GM19099 (cell line): ENCODE data around the gene NVL.

Experiments
- POLR2A ChIP-seq: IDR thresholded peaks from 3 replicates; pipeline ENCODE4 v1.6.1; 2011; ENCODE audit warnings: low read depth; ENCODE audit not compliant: insufficient read length; ENCODE audit errors: extremely low read depth

Gene NVL

DNA sequence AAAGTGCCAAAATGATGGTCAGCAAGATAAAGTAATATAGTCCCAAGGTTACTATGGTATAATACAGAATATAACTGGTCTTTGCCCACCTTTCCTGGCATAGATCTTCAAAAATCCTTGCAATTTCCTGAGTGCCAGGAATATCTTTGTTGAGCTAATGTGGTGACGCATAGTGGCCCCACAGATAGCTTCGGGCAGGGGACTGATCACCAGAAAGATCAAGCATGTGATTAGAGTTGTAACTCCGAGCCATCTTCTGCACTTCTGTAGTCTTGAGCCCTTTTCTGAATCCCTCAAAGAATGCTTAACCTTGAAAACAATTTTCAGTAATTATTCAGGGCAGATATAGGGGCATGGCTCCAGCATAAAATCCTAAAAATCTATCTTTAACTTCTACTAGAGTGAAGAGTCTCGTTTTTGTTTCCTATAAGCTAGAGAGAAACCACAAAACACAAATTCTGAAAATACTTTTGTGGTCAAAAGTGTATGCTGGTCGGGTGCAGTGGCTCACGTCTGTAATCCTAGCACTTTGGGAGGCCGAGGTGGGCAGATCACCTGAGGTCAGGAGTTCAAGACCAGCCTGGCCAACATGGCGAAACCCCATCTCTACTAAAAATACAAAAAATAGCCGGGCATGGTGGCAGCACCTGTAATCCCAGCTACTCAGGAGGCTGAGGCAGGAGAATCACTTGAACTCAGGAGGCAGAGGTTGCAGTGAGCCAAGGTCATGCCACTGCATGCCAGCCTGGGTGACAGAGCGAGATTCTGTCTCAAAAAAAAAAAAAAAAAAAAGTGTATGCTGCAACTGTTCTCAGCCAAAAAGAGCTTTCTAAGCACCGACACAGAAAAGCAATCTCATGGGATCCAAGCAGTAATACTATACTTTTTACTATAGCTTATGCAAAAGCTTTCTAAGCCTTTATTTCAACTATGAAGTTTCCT lies 62.8 kb downstream of the NVL start:
- no peak for TF ChIP-seq POLR2A

DNA sequence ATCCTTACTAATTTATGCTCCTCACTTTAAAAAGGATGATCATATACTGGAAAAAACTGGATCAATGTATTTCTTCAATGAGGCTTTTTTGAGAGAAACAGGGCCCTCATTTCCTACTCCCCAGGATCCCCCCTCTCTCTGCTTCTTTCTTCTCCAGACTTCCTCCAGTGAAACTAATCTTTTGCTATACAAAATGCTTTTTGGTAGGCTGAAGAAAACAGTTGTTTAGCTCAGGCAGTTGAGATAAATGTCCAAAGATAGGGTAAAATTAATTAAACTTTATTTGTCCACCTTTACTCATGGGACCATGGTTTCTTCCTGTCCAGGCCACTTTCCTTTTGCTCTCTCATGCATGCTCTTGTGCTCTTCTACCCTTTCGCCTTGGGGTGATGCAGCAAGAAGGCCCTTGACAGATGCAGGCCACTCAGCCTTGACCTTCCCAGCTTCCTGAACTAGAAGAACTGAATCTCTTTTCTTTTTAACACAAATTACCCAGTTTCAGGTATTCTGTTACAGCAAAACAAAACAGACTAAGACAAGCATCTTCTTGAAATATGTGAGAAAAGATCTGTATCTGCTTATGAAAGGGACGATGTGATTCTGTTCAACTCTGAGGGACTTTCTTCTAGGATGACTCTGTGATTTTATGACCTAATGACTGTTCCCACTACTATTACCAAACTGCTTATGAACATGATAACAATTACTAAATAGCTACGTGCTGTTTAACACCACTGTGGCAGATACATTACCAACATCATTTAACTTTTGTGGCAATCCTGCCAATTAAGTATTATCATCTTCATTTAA lies 63.7 kb downstream of the NVL start:
- no peak for TF ChIP-seq POLR2A

DNA sequence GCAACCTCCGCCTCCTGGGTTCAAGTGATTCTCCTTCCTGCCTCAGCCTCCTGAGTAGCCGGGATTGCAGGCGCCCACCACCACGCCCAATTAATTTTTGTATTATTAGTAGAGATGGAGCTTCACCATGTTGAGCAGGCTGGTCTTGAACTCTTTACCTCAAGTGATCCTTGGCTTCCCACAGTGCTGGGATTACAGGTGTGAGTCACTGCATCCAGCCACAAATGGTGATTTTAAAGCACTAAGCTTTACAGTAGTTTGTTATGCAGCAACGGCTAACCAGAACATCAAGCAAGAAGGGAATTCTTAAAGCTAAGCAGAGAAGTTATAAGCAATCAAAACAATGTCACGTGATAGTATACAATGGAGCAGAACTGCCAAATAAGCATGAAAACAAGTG lies 65.7 kb downstream of the NVL start:
- TF ChIP-seq POLR2A = no peak

DNA sequence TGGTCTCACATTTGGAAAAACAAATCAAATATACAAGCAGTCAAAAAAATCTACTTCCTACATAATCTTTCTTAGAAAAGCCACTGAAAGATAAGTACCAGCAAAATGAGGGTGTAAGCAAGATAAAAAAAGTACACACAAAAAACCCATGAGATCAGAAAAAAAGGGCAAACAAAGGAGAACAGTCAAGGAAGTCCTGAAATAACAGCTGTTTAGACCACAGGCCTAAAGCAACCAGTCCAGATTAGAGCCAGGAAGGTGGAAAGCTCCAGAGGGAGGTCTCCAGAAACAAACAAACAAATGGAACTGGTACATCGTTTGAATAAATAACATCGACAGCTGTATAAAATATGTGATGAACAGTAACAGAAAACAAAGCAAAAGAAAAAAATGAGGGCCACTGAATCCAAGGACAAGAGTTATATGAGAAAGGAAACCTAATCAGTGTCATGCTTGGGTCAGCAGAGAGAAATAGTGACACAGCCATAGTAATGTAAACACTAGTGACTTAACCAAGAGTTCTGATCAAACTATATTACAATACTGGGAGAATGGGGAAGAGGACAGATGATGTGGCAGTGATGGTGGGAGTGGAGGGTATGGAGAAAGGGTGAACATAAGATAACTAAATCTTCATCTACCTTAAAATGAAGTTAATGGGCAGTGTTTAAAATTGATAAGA lies 67.5 kb downstream of the NVL start:
- no peak for TF ChIP-seq POLR2A

DNA sequence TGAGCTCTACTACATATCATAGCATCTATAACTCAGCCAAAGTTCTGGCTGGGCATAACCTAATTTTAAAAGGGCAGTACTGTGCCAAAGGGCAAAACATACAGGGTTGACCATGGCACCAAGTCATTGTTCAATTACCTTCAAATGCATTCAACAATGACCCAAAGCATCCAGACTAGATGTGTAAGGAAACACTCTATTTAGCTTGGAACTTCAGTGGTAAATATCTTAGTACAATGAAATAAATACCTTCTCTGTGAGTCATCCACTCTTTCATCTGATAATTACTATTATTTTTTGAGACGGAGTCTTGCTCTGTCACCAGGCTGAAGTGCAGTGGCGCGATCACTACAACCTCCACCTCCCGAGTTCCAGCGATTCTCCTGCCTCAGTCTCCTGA lies 70.0 kb downstream of the NVL start:
- no peak for TF ChIP-seq POLR2A

DNA sequence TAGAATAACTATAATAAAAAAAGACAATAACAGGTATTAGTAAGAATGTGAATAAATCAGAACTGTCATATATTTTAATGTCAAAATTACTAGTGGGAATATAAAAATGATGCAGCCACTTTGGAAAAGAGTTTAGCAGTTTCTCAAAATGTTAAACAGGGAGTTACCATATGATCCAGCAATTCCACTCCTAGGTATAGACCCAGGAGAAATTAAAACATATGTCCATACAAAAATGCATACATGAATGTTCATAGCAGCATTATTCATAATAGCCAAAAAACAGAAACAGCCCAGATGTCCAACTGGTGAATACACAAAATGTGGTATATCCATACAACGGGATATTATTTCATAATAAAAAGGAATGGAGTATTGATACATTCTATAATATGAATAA lies 71.6 kb downstream of the NVL start:
- TF ChIP-seq POLR2A = no peak

DNA sequence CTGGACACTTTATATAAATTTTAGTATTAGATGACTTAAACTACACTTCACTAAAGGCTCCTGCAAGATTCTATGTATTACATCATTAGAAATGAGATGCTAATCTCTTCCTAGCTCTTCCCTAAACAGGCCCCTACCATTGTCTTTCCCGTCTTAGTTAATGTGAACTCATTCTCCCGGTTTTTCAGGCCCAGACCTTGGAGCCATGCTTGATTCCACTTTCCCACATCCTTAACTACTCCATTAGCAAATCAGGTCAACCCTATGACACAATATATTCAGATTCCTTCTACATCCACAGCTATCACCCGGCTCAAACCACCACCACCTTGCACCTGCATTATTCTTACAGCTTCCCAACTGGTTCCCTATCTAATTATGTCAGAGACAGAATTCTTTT lies 73.3 kb downstream of the NVL start:
- TF ChIP-seq POLR2A = no peak

DNA sequence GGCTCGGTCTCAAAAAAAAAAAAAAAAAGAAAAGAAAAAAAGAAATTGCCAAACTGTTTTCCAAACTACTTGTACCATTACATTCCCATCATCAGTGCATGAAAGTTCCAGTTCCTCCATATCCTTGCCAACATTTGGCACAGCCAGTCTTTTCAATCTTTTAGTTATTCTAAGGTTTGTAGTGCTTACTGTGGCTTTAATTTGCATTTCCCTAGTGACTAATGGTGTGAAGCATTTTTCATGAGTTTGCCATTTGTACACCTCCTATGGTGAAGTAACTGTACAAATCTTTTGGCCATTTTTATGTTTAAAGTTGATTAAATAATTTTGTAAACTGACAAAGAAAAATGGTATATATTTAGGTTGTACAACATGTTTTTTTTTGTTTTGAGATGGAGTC lies 76.3 kb downstream of the NVL start:
- TF ChIP-seq POLR2A = no peak

DNA sequence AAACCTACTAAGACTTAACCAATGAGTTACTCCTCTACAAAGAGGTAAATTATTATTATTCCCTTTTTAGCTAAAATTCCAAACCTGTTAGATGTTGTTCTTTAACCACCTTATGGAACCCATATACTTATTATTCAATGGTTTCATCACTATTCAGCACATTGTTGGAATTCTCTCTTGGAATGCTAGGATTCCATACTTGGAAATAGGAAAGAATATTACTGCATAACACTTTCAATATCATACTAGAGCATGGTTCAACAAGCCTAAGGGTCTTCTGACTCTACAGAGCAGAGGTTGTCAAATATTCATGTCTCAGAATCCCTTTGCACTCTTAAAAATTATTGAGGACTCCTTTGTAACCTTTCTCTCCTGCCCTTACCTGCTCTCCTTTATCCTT lies 77.5 kb downstream of the NVL start:
- no peak for TF ChIP-seq POLR2A

DNA sequence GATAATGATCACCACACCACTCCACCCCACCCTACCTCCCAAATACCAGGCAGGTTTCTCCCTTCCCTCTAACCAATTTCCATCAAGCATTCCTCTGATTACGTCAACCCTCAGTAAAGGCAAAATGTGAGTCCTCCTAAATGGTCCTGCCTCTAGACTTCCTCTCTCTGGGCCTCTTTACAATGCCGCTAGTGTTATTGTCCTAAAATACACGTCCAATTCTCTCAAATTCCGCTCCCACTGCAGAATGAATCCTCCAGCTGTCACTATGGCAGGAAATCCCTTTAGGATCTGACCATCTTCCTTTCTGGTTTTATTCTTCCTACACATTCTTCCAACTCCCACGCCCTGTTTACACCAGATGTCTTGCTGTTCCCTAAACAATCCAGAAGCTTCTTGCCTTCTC lies 78.2 kb downstream of the NVL start:
- TF ChIP-seq POLR2A = no peak

DNA sequence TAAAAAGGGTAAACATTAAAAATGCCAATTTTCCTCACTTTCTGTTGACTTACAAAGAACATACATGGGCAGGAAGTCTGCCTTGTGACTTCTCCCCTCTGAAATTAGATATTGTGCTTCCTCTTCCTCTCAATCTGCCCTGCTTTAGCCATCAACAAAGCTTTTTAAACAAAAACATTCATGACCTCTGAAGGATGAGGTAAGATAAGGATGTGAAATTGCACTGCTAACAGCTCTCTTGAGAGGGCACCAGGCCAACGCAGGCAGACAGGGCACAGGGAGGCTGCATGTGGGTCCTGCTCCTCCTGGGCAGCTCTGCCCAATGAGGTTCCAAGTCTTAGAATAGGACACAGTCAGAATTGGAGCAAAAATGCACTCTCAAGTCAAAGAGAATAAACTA lies 84.8 kb downstream of the NVL start:
- no peak for TF ChIP-seq POLR2A

DNA sequence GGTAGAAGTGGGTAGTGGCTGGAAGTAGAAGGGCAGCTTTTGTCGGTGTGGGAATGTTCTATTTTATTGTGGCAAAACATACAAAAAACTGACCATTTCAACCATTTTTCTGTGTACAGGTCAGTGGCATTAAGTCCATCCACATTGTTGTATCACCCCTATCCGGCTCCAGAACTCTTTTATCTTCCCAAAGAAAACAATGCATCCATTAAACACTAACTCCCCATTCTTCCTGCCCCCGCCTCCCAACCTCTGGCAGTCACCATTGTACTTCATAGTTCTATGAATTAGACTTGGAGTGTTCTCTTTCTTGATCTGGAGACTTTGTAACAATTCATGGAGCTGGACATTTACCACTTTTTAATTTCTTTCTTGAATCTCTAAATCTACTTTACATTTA lies 91.2 kb downstream of the NVL start:
- no peak for TF ChIP-seq POLR2A

DNA sequence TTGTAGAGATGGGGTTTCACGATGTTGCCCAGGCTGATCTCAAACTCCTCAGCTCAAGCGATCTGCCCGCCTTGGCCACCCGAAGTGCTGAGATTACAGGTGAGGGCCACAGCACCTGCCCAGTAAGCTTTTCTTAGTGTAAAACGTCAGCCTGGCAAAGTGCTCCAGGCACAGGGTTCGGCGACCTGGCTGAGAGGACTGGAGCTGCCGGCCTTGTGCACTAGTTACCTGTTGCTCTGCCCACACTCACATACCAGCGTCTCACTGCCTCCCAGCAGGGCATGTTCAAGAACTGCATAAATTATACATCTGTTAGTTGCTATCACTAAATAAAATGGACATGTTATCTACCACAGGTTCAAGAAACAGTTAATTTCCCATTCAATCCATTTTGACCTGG lies 91.8 kb downstream of the NVL start:
- TF ChIP-seq POLR2A = no peak

DNA sequence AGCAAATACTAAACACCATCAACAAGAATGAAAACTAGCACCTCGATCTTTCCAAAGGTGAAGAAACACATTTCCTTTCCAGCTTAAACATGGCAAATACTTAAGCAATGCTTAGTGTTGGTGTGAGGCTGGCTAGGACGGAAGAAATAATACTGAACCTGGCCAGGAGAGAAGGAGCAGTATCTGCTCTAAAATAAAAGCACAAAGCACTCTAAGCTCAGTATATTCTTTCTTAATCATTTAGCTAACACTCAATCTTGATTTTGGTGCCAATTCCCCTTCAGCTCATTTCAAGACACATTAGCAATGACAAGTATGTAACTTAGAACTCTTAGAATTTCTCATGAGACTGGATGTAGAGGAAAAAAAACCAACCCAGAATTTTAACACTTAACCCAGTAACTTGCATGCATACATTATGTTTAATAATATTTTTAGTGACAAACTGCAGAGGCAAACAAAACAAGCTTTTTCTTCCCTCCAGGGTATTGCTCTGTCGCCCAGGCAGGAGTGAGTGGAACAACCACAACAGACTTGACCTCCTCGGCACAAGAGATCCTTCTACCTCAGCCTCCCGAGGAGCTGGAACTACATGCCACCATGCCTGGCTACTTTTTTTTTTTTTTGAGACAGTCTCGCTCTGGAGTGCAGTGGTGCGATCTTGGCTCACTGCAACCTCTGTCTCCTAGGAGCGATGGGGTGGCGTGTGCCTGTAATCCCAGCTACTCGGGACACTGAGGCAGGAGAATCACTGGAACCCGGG lies 92.7 kb downstream of the NVL start:
- TF ChIP-seq POLR2A = no peak

DNA sequence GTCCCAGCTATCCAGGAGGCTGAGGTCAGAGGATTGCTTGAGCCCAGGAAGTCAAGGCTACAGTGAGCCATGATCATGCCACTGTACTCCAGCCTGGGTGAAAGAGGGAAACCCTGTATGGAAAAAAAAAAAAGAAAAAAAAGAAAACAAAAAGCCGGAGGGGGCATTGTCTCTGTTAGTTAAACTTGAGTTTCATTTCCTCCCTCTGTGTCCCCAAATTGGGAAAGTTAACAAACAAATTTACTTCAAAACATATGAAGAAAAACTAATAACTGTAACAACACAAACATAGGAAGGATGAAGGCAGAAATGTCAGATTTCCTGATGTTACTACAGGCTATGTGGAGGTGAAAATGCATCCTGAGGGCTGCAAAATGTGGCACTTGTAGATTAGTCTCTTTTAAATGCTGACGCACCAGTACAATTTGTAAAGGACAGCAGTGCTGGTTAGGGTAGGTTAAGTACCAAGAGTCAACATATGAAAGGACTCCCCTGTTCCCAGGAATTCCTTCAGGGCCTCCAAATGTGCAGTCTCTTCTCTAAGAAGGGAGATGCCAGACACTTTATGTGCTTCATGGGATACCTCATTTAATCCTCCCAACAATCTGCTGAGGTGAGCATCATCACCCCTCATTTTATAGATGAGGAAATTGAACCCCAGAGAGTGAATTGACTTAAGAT lies 94.0 kb downstream of the NVL start:
- TF ChIP-seq POLR2A = no peak

DNA sequence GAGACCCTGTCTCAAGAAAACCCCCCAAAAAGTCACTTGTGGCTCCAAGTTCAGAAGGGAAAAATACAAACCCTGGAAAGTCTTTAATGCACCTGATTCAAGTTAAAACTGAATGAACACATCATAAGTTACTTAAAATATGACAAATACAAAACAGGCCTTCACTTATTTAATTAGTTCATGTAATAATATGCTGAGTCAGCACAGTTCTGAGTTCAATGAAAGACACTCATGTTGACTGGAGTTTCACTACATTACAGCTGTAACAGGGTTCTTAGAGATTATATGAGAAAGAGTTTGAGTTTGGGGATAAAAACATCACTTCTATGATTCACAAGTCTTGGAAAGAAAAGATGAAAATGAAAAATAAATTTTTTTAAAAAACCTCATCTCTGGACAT lies 96.0 kb downstream of the NVL start:
- no peak for TF ChIP-seq POLR2A
